NCI-H187 treated with DMSO at 0.1 percent for 48 hours (cell line): Measurements from ENCODE around the gene SDCCAG8.

Experiments
- DNase-seq: peaks from one replicate; lab custom pipeline; 2025; lab: John Stamatoyannopoulos, UW

The SDCCAG8 gene

DNA sequence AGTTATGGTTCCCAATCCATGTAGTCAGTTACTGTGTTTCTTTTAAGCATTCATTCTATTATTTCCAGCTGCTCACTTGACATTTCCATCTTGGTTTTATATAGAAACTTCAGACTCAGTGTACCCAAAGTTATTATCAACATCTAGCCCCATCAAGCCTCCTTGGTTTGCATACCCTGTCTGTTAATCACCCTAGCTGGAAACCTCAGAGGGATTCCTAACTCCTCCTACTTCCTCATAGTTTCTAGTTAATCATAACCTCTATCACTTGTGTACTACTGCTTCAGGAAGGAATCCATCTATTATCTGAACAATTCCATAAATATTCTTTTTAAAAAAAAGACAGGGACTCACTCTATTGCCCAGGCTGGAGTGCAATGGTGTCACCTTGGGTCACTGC is 293.3 kb downstream of the SDCCAG8 start:
- no peak for DNase-seq
